NCI-H446 (cell line): ENCODE results near the gene NFAM1.

Experiments used
- DNase-seq, 2 experiments: peaks; one replicate each; lab custom pipeline; 2025; lab: John Stamatoyannopoulos, UW

NFAM1 gene

GRCh38 chr22:42334875-42335512, 97.2 kb downstream of the NFAM1 start:
- DNase-seq, result no peak

- no peak for DNase-seq
Observed at GRCh38 chr22:42333544-42333943, 98.7 kb downstream of the NFAM1 start.

DNA sequence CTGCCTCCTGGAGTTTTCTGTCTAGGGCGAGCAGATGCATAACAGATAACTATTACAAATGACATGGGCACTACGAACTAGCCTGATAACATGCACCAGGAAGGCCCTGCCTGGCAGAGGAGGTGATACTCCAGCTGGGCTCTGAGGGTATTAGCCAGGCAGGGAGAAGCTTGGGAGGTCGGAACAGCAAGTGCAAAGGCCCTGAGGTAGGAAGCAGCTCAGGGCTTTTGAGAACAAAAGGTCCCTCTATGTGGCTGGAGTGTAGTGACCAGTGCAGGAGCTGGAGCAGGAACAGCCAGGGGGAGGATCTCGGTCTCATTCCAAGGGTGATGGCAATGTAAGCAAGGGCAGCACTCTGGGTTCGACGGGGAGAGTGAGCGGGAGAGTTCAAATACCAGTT, 100.1 kb downstream of the NFAM1 start:
- DNase-seq, result no peak

DNA sequence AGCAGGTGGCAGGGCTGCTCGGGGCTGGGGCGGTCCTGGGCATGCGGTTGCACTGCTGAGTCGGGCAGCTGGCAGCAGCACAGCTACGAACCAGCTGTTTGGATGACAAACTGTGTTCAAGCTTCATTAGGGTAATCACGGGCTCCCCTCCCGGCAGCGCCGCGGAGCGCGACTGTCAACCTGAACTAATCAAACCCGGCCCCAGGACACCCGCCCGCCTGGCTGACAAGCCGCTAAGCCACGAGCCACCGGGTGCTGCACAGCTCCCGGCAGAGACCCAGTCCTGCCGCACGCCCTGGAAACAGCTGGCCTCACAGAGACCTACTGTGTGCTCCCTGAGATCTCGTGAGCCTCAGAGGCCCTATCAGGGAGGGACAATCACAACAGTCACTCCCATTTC, 101.2 kb downstream of the NFAM1 start:
- DNase-seq, result peak in 1 of 2 experiments; percentile 28
